AG20443 (cell line): ENCODE data around the gene RABAC1.
"Not testable (repeated sequence)": the region's sequence is repeated elsewhere in the genome, so short reads cannot be mapped to it uniquely, and the experiment has no call there.

Source experiments
- DNase-seq: peaks from one replicate; pipeline ENCODE4 v3.0.0; 2012; ENCODE audit warnings: low spot score, mixed read lengths

RABAC1 gene

GRCh38 chr19:41945135-41945766 lies 13.9 kb downstream of the RABAC1 start:
- DNase-seq: no peak

GRCh38 chr19:41944336-41944735 lies 14.8 kb downstream of the RABAC1 start:
- DNase-seq: peak; percentile 55

DNA sequence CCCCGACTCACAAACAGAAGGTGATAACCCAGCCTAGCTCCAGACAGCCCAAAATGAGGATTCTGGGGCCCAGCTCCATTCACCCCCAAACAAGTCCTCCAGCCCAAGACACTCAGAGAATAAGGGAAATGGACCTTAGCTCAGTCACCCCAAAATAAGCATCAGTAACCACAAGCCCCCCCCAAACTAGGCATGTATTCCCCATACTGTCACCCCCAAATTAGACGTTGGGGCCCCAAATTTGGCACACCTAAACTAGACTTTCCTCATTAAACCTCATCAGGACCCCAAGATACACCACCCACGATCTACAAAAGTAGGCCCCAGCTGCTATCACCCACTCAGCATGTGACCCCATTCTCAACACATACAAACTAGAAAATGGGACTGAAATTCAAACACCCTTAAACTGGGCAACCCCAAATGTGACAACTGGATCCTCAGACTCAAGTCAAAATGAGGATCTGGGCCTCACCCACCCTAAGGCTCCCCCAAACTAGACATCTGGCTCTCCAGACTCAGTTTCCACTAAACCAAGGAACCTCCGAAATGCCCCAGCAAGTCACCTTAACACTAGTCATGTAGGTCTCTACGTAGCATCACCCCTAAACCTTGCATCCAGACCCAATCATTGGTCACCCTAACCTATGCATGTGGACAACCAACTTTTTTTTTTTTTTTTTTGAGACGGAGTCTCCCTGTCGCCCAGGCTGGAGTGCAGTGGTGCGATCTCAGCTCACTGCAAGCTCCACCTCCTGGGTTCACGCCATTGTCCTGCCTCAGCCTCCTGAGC lies 17.5 kb downstream of the RABAC1 start:
- DNase-seq: no peak

DNA sequence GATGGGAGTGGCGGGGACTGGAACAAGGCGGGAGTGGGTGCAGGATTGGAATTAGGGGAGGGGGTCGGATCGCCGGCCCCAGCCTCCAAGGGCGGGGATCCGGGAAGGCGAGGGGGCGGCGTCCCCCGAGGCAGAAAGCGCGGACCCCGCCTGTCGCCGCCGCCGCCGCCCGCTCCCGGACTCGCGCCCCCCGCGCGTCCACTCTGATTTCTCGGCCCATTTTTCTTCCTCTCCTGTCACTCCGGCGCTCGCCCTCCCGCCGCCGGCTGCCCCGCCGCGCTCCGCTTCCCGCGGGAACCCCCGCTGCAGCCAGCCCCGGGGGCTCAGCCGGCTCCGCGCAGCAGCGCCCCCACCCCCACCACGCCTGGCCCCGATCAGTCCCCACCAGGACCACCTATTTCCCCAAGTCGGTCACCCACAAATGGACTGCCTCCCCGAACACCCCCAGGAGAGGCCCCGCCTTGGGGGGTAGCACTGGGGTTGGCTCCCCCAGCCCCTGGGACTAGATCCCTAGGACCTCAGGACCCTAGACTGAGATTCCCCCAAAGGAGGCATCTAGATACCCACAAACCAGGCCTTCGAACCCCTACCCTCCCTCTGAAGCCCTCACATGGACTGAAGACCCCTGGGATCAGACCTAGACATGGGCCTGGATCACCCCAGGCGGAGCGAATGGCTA lies 18.3 kb downstream of the RABAC1 start:
- no peak for DNase-seq

DNA sequence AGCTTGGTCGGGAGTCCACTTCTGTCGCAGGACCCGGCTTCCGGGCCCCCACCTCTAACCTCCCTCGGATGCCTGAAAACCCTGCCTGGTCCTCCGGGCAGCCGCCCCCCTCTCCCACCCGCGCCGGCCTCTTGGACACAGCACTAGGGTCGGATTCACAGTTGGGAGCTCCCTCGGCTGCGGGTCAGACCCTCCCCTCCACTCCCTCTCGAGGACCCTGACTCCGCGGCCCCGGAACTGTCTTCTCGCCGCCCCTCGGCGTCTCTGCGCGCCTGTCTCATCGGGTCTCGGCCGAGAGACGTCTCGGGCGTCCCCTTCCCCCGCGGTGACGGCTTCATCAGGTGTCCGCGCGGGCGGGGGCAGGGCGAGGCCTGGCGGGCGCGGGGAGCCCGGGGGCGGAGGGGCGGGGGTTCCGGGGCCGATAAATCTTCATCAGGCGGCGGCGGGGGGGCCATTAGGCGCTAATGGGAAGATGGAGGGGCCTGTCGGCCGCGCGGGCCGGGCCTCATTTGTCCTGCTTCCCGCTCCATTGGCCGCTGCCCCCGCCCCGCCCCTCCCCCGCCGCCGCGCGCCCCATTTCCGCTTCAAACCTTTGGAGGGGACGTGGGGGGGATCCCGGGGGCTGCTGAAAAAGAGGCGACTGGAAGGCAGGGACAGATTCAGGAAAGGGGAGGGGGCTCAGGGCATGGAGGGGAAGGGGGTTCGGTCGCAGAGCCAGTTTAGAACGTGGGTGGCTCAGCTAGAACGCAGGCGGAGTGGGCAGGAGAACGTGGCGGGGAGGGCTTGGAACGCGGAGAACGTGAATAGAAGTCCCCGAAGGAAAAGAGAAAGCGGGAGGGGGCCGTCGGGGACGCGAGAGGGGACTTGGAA lies 19.0 kb downstream of the RABAC1 start:
- DNase-seq: peak; percentile 63

DNA sequence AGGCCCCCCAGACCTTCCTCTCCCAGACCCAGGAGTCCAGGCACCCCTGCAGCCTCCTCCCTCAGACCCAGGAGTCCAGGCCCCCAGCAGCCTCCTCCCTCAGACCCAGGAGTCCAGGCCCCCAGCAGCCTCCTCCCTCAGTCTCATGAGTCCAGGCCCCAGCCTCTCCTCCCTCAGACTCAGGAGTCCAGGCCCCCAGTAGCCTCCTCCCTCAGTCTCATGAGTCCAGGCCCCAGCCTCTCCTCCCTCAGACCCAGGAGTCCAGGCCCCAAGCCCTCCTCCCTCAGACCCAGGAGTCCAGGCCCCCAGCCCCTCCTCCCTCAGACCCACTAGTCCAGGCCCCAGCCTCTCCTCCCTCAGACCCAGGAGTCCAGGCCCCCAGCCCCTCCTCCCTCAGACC lies 19.9 kb downstream of the RABAC1 start:
- DNase-seq: not testable (repeated sequence)

GRCh38 chr19:41937525-41938468 lies 21.3 kb downstream of the RABAC1 start:
- DNase-seq: no peak

DNA sequence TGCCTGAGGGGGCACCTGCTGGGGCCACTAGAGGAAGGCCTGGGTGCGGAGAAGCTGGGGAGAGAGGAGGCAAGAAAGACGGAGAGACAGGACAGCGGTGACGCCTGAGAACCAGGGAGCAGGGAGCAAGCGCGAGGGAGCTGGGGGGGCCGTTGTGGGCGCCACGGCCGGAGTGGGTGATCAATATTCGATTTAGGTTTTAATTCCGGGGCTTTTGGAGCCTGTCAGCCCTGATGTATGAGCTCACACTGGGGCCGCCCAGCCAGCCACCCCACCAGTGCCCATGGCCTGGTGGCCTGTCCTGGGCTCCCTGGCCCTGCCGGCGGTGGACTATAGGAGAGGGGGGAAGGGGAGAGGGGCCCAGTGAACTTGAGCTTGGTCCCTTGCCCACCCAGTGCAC lies 22.2 kb downstream of the RABAC1 start:
- no peak for DNase-seq

DNA sequence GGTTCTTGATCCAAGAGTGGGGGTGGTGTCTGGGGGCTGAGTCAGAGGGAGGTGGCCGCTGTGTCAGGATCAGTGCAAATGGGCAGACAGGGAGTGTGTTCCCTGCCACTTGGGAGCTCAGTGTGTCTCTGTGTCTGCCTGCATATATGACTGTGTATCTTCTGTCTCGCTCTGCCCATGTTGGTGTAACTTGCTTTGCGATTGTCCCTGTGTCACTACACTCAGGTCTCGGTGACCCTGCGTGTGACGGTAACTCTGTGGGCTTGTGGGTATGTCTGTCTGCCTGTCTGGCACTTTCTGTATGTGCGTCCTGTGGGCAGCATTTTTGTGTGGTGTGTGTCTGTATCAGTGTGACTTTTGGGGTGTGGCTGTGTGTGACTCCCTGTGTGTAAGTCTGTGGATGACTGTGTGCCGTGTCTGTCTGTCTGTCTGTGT lies 22.7 kb downstream of the RABAC1 start:
- DNase-seq: peak; percentile 72

- no peak for DNase-seq
Measured at GRCh38 chr19:41935760-41936415, 23.2 kb downstream of the RABAC1 start.

DNA sequence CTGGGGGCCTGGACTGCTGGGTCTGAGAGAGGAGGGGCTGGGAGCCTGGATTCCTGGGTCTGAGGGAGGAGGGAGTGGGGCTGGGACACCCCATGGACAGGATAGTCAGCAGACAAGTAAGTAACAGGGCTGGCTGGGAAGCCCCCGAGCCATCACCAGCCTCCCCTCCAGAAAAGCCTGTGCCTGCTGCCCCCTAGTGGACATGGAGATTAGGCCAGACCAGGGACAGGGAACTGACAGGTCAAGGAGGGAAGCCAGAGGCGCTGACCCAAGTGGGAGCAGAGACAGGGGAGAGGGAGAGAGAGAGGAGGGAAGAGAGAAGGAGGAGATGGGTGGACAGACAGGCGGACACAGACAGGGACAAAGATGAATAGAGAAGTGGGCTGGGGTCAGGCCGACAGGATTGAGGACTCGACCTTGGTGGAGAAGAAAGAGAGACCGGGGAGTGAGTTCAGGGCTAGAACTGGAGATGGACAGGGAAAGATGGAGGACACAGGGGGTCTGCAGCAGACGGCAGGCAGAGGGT lies 24.2 kb downstream of the RABAC1 start:
- peak; percentile 83 for DNase-seq

- DNase-seq: no peak
Measured at GRCh38 chr19:41933693-41934426, 25.3 kb downstream of the RABAC1 start.

GRCh38 chr19:41932720-41933332 lies 26.3 kb downstream of the RABAC1 start:
- DNase-seq: peak; percentile 72

GRCh38 chr19:41932259-41932719 lies 26.8 kb downstream of the RABAC1 start:
- no peak for DNase-seq

GRCh38 chr19:41930926-41931592 lies 28.1 kb downstream of the RABAC1 start:
- no peak for DNase-seq

DNA sequence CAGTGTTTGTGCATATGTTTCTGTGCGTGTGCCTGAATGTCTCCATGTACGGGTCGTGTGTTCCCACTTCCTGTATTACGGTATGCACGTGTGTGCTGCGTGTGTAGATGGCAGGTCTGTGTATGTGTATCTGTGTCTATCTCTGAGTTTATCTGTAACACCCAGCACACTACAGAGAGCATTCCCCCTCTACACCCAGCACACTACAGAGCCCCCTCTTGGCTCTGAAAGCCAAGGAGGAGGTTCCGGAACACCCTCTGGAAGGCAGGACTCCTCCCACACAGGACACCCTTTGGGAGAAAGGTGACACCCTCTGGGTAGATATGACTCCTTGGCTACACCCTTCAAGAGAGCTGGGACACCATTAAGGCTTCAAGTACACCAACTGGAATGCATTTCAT lies 28.8 kb downstream of the RABAC1 start:
- no peak for DNase-seq

DNA sequence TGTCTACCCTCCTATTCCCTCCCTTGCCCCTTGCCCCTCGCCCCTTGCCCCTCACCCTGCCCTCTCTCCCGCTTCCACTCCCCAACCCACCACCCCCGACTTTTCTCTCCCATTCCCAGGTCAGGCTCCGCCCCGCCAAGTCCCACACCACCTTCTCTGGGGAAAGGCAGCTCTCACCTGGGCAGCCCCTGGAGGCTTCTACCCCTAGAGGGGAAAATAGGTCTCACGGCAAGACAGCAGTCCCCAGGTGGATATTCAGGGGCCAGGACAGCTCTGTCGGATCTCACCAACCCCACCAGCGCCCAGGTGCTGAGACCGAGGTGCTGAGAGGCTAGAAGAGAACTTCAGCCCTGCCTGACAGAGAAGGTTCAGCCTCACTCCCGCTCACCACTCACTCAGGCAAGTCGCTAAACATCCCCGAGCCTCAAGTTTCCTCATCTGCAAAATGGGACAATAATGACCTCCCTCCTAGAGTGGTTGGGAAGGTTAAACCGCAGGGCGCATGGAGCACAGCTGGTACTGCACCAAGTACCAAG lies 29.5 kb downstream of the RABAC1 start:
- DNase-seq: no peak
